SK-N-MC (cell line): ENCODE data around the gene OSBPL10.
"Not testable (repeated sequence)": the region's sequence is repeated elsewhere in the genome, so short reads cannot be mapped to it uniquely, and the experiment has no call there.

ENCODE experiments used
- DNase-seq: peaks from one replicate; pipeline ENCODE4 v3.0.0-alpha.2; 2011; ENCODE audit warnings: low read depth, low spot score
- H3K27ac ChIP-seq: fragments of 200-600 bp; sonication (generic); 2 replicates; pipeline ENCODE4 v1.5.1; 2016; ENCODE audit warnings: mixed run types
- H3K36me3 ChIP-seq: fragments of 200-600 bp; sonication (generic); 2 replicates; pipeline ENCODE4 v1.6.1; 2017; ENCODE audit warnings: antibody characterized with exemption, low read length, mixed read lengths; ENCODE audit not compliant: insufficient read depth
- H3K4me3 ChIP-seq: fragments of 200-600 bp; sonication (generic); 2 replicates; pipeline ENCODE4 v1.5.1; 2016
- H3K9ac ChIP-seq: fragments of 200-600 bp; sonication (generic); 2 replicates; pipeline ENCODE4 v1.8.0; 2017; ENCODE audit warnings: mixed run types, mixed read lengths; ENCODE audit not compliant: insufficient read length
- H3K9me3 ChIP-seq: fragments of 200-600 bp; sonication (generic); 2 replicates; pipeline ENCODE4 v1.6.1; 2017; ENCODE audit warnings: low read depth, mild to moderate bottlenecking, antibody characterized with exemption, low read length, moderate library complexity, mixed read lengths
- EZH2 ChIP-seq: fragments of 200-600 bp; sonication (generic); IDR thresholded peaks from one replicate; pipeline ENCODE4 v1.6.1; 2017; ENCODE audit warnings: antibody characterized with exemption
- FOXP2 ChIP-seq: optimal IDR thresholded peaks from 2 replicates; pipeline ENCODE3; 2011; ENCODE audit warnings: mild to moderate bottlenecking, moderate library complexity; ENCODE audit not compliant: insufficient read depth; ENCODE audit errors: extremely low read length, control extremely low read depth
- POLR2AphosphoS5 ChIP-seq: IDR thresholded peaks from 2 replicates; pipeline ENCODE4 v1.6.1; 2012; ENCODE audit warnings: mild to moderate bottlenecking, low read depth, low read length, borderline replicate concordance

The OSBPL10 gene

DNA sequence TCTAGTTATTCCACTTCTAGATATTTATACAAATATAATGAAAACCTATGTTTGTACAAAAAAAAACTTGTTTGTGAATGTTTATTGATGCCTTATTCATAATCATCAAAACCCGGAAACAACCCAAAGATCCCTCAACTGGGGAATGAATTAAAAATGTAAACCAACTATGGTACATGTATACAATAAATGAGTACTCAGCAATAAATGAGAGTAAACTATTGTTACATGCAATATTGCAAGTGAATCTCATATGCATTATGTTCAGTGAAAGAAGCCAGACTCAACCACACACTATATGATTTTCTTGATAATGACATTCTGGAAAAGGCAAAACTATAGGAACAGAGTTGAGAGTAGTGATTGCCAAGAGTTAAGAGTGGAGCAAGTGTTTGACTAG is 12.8 kb upstream of the OSBPL10 start:
- Histone ChIP-seq H3K9me3 (no peaks in the 10 kb centered on the region), H3K27ac (no peak overlapping the region), H3K36me3 (no peaks in the 10 kb centered on the region), H3K4me3 (no peak overlapping the region), H3K9ac (no peak overlapping the region)
- no peak for DNase-seq
- TF ChIP-seq POLR2AphosphoS5 (no peak), FOXP2 (no peak), EZH2 (no peak)

DNA sequence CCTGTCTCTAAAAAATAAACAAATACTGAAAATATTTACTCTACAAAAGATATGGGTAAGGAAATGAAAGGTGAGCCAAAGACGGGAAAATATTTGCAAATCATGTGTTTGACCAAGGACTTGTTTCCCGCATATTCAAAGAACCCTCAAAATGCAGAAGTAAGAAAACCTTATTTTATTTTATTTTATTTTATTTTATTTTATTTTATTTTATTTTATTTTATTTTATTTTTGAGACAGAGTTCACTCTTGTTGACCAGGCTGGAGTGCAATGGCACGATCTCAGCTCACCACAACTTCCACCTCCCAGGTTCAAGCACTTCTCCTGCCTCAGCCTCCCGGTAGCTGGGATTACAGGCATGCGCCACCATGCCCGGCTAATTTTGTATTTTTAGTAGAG is 11.9 kb upstream of the OSBPL10 start:
- H3K4me3 ChIP-seq, DNase-seq, H3K9me3 ChIP-seq, H3K9ac ChIP-seq, H3K36me3 ChIP-seq, H3K27ac ChIP-seq: not testable (repeated sequence)

DNA sequence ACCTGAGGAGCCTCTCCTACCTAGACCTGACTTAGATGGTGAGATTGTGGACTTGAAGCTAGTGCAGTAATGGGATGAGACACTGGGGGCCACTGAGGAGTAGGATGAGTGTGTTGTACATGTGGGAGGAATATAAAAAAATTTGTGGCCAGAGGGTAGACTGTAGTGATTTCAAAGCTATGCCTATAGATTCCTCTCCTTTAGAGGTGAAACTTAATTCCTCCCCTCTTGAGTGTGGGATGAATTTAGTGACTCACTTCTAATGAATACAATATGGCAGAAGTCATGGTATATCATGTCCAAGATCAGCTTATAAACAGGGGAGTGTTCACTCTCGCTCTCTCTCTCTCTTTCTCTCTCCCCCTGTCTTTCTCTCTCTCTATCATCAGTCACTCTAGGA is 7.2 kb upstream of the OSBPL10 start:
- H3K36me3 ChIP-seq = no peaks in the 10 kb centered on the region

DNA sequence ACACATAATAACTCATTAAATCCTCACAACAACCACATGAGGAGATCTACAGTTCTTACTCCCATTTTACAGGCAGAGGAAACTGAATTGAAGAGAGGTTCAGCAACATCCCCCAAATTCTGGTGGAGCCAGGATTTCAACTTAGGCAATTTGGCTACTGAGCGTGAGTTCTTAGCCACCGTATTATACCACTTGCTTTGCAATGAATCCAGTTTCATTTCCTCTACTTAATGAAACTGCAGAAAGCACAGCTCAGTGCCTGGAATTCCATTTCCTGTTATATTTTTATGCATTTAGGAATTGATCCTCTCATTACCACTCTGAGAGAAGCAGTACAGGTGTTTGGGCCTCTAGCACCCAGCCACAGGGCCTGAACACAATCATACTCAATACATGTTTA is 4.8 kb upstream of the OSBPL10 start:
- DNase-seq = no peak

More for the DNA sequence above, 7.2 kb upstream of the OSBPL10 start:
- Histone ChIP-seq H3K27ac (no peak overlapping the region), H3K4me3 (no peak overlapping the region), H3K9me3 (no peaks in the 10 kb centered on the region), H3K9ac (no peak overlapping the region)
- no peak for DNase-seq
- no peak for TF ChIP-seq POLR2AphosphoS5
- no peak for TF ChIP-seq EZH2
- TF ChIP-seq FOXP2 = no peak

DNA sequence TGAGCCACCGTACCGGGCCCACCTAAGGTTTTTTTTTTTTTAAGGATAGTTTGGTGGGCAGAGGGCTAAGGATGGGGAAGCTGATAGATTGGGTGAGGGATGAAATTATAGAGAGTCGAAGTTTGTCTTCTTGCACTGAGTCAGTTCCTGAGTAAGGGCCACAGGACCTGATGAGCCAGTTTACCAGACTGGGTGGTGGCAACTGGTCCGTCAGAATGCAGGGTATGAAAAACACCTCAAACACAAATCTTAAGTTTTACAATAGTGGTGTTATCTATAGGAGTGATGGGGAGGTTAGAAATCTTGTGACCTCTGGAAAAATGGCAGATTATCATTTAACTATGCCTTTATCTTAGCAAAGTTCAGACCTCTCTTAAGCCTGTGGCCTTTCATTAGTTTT is 3.3 kb upstream of the OSBPL10 start:
- Histone ChIP-seq H3K9me3 (no peaks in the 10 kb centered on the region), H3K27ac (no peak overlapping the region)
- no peak for TF ChIP-seq FOXP2
- TF ChIP-seq EZH2 = no peak
- no peak for TF ChIP-seq POLR2AphosphoS5

More for the DNA sequence above, 4.8 kb upstream of the OSBPL10 start:
- Histone ChIP-seq H3K27ac (no peak overlapping the region), H3K9ac (no peak overlapping the region), H3K4me3 (no peak overlapping the region), H3K36me3 (no peaks in the 10 kb centered on the region), H3K9me3 (no peaks in the 10 kb centered on the region)
- TF ChIP-seq POLR2AphosphoS5 (no peak), FOXP2 (no peak), EZH2 (no peak)

DNA sequence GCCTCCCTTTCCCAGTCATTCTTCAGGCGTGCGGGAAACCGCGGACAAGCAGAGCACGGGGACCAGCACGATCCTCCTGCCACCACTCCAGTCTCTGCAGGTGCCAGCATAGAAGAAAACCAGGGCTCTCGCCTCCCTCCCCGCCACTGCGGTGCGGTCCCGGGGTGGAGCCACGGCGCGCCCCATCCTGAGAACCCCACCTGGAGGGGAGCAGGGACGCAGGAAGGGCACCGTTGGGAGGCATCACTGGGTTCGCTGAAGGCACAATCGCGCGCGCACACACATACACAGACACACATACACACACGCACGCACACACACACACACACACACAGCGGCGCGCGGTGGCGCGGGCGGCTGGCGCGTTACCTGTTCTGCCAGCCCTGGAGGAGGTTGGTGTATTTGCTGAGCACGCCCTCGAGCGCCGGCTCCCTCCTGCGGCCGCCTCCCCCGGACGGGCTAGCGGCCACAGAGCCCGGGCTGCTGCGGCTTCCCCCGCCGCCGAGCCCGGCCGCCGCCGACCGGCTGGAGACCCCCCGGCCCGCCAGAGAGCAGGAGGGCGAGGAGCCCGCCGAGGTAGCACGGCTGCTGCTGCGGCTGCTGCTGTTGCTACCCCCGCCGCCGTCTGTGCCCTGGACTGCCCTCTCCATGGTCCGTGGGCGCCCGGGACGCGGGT is 394 bp downstream of the OSBPL10 start:
- Histone ChIP-seq H3K4me3 (peak overlapping the region; percentile 71), H3K27ac (no peak overlapping the region), H3K9me3 (no peaks in the 10 kb centered on the region), H3K36me3 (no peaks in the 10 kb centered on the region), H3K9ac (no peak overlapping the region)
- TF ChIP-seq POLR2AphosphoS5 (no peak), EZH2 (no peak), FOXP2 (no peak)
- DNase-seq = no peak

More for the DNA sequence above, 3.3 kb upstream of the OSBPL10 start:
- H3K9ac ChIP-seq = no peak overlapping the region
- H3K36me3 ChIP-seq = no peaks in the 10 kb centered on the region
- H3K4me3 ChIP-seq = no peak overlapping the region
- no peak for DNase-seq

DNA sequence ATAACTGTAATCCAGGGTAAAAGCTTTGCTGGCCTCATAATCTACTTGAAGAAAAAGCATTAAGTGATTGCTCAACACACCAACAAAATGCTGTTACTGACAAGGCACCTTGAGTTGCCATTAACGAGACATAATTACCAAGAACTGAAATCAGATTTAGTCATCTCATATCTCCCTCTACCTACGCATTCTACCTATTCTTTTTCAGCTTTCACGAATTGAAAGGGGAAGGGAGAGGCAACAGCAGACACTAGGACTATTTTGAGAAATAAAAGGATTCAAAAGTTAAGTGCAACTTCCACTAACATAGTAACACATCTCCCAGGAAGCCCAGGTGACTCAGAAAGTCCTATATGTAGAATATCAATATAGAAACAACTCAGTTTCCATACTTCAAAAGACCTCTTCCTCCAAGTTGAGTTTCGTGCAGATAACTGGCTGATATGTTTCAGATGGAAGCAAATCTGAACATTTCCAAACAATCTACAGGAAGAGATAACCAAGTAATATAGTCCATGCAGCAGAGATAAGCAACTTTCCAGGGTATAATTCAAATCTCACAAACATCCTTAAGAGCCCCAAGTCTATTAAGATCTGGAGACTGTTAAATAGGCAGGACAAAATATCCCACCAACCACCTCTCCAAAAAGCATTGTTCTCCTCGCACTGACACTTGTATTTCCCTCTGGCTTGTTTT is 1.9 kb downstream of the OSBPL10 start:
- H3K9me3 ChIP-seq = no peaks in the 10 kb centered on the region
- H3K4me3 ChIP-seq = no peak overlapping the region
- no peak overlapping the region for H3K9ac ChIP-seq
- no peak for TF ChIP-seq POLR2AphosphoS5
- no peak for TF ChIP-seq EZH2
- TF ChIP-seq FOXP2 = no peak
- H3K27ac ChIP-seq = no peak overlapping the region
- H3K36me3 ChIP-seq = no peaks in the 10 kb centered on the region
- no peak for DNase-seq

DNA sequence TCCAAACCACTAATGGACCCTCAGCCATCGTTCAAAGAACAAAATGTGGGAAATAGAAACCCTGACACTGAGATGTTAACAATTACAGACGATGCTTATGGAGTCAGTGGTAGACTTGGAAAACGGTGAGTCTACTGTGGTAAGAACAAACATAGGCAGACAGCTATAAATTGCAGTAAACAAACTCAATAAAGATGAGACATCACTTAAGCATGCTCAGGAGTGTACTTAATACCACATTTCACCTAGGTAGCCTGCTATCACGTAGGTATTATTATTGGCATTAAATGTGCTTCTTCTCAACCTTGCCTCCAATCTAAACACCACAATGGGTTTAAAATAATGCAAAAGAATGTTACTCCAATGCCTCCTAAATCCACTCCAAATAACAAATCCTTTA is 2.5 kb downstream of the OSBPL10 start:
- TF ChIP-seq POLR2AphosphoS5 (no peak), FOXP2 (no peak), EZH2 (no peak)
- H3K9me3 ChIP-seq = no peaks in the 10 kb centered on the region
- no peak overlapping the region for H3K4me3 ChIP-seq
- no peak overlapping the region for H3K27ac ChIP-seq
- H3K9ac ChIP-seq = no peak overlapping the region
- H3K36me3 ChIP-seq = no peaks in the 10 kb centered on the region
- no peak for DNase-seq
